Nephron progenitor cell (in vitro differentiated cells): Measurements from ENCODE around the gene ZFTA.

ENCODE experiments used
- DNase-seq: peaks from one replicate; pipeline ENCODE4 v3.0.0; 2021
- H3K27ac Mint-ChIP-seq: 2 replicates; pipeline ENCODE4 v1.8.0; 2021; ENCODE audit warnings: mild to moderate bottlenecking, moderate library complexity, mixed read lengths
- H3K27me3 Mint-ChIP-seq: 2 replicates; pipeline ENCODE4 v1.8.0; 2021; ENCODE audit warnings: mild to moderate bottlenecking, low read depth, mixed read lengths; ENCODE audit not compliant: poor library complexity
- H3K36me3 Mint-ChIP-seq: 2 replicates; pipeline ENCODE4 v1.8.0; 2021; ENCODE audit warnings: low read depth, mixed read lengths
- H3K4me1 Mint-ChIP-seq: 2 replicates; pipeline ENCODE4 v1.8.0; 2021; ENCODE audit warnings: mixed read lengths
- H3K4me3 Mint-ChIP-seq: 2 replicates; pipeline ENCODE4 v1.8.0; 2021; ENCODE audit warnings: mild to moderate bottlenecking, moderate library complexity, mixed read lengths
- H3K9me3 Mint-ChIP-seq: 2 replicates; pipeline ENCODE4 v1.8.0; 2021; ENCODE audit warnings: mild to moderate bottlenecking, moderate library complexity, mixed read lengths
- TF ChIP-seq, protein P1 (sequence below): fragments of 200-600 bp; sonication (generic); IDR thresholded peaks from 2 replicates; pipeline ENCODE4 v1.5.0; 2021; ENCODE audit warnings: antibody characterized with exemption

ZFTA gene

DNA sequence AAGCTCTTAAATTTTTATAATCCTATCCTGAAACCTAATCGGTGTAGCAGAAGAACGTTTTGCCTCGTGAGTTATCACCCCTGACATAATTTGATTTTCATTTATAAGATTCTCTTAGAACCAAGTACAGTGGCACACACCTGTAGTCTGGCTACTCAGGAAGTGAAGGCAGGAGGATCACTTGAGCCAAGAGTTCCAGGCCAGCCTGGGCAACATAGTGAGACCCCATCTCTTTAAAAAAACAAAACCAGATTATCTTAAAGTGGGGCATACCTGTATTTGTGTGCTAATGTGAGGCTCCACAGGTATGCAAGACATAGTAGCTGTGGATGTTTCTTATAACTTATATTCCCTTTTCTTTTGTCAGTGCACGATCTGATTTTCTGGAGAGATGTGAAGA, 19.0 kb downstream of the ZFTA start:
- TF ChIP-seq, protein P1, sequence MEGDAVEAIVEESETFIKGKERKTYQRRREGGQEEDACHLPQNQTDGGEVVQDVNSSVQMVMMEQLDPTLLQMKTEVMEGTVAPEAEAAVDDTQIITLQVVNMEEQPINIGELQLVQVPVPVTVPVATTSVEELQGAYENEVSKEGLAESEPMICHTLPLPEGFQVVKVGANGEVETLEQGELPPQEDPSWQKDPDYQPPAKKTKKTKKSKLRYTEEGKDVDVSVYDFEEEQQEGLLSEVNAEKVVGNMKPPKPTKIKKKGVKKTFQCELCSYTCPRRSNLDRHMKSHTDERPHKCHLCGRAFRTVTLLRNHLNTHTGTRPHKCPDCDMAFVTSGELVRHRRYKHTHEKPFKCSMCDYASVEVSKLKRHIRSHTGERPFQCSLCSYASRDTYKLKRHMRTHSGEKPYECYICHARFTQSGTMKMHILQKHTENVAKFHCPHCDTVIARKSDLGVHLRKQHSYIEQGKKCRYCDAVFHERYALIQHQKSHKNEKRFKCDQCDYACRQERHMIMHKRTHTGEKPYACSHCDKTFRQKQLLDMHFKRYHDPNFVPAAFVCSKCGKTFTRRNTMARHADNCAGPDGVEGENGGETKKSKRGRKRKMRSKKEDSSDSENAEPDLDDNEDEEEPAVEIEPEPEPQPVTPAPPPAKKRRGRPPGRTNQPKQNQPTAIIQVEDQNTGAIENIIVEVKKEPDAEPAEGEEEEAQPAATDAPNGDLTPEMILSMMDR: no peak
- peaks cover 37% of the 10 kb centered on the region for H3K36me3 Mint-ChIP-seq
- no peak for DNase-seq
- no peak overlapping the region for H3K4me3 Mint-ChIP-seq
- no peaks in the 10 kb centered on the region for H3K27me3 Mint-ChIP-seq
- H3K9me3 Mint-ChIP-seq: no peaks in the 10 kb centered on the region
- H3K27ac Mint-ChIP-seq: no peak overlapping the region
- H3K4me1 Mint-ChIP-seq: no peaks in the 10 kb centered on the region

DNA sequence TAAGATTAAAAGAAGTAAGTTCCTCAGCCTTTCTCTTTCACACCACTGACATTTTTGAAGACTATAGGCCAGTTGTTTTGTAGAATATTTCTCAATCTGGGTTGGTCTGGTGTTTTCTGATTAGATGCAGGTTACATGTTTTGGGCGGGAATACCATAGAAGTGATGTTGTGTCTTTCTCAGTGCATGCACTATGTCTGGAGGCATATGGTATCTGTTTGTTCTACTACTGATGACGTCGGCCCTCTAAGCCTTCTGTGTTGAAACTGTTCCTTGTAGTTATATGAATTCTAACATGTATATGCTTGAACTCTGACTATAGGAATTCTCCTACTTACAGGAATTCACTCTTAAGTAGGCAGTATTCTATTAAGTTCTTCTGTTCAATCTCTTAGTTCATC, 21.6 kb downstream of the ZFTA start:
- H3K4me3 Mint-ChIP-seq: no peak overlapping the region
- TF ChIP-seq, protein P1: no peak
- no peak overlapping the region for H3K27ac Mint-ChIP-seq
- no peak for DNase-seq
- no peaks in the 10 kb centered on the region for H3K27me3 Mint-ChIP-seq
- no peaks in the 10 kb centered on the region for H3K4me1 Mint-ChIP-seq
- H3K9me3 Mint-ChIP-seq: no peaks in the 10 kb centered on the region
- peaks cover 19% of the 10 kb centered on the region for H3K36me3 Mint-ChIP-seq

DNA sequence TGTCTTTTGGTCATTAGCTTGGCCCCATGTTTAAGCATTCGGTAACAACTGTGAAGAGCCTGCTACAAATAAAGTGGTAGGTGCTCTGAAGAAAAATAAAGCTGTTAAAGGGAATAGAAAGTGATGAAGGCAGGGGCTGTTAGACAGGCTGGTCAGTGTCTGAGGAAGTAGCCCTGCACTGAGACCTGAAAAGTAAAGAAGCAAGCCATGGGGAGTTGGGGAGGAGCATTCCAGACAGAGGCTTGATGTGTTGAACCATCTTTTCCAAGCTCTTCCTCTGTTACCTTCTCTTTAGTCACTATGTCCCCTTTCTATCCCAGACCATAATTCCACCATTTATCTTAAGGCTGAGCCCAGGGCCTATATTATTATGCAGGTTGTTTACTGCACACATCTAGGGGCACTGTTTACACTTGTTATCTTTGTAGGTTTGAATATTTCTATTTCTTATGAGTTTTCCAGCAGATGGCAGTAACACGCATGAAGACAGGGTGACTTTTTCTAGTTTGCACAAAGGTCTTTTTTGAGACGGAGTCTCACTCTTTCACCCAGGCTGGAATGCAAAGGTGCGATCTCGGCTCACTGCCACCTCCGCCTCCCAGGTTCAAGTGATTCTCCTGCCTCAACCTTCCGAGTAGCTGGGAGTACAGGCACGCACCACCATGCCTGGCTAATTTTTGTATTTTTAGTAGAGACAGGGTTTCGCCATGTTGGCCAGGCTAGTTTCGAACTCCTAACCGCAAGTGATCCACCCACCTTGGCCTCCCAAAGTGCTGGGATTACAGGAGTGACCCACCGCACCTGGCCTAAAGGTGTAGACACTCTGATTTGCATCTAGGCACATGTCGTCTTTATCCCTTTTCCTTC, 23.0 kb downstream of the ZFTA start:
- Mint-ChIP-seq H3K27me3 (no peaks in the 10 kb centered on the region), H3K36me3 (peaks cover 12% of the 10 kb centered on the region), H3K27ac (no peak overlapping the region), H3K4me1 (no peaks in the 10 kb centered on the region), H3K4me3 (no peak overlapping the region), H3K9me3 (no peaks in the 10 kb centered on the region)
- DNase-seq: no peak
- TF ChIP-seq, protein P1: no peak

DNA sequence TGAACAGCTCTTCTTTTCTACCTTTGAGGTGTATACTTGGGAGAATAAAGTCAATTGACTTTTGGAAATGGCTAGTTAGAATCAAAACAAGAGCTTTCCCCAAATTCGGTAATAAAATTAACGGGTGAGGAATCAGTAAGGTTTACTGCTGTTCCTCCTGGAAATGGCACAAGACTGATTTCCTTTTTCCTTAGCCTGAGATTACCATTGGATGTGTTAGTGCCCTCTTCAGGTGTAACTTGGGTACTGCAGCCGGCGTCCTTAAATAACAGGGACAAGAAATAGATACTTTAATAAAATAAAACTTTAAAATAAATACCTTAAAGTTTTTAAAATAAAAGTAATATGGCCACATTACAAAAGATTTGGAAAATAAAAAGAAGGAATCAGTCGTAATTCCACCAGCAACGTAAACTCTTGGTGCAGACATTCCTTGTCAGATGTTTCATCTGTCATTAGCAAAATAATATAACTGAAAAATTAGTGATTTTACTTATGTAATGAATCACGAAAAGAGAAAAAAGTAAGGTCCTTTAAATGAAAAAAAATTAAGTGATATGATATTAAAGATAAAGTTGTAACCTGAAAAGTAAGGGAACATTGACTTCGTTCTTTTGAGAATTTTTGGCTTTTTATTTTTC, 29.7 kb downstream of the ZFTA start:
- Mint-ChIP-seq H3K27me3 (no peaks in the 10 kb centered on the region), H3K4me1 (peaks cover 4% of the 10 kb centered on the region), H3K9me3 (no peaks in the 10 kb centered on the region), H3K4me3 (no peak overlapping the region), H3K36me3 (no peaks in the 10 kb centered on the region), H3K27ac (no peak overlapping the region)
- TF ChIP-seq, protein P1: peak; percentile 98
- DNase-seq: peak; percentile 76

DNA sequence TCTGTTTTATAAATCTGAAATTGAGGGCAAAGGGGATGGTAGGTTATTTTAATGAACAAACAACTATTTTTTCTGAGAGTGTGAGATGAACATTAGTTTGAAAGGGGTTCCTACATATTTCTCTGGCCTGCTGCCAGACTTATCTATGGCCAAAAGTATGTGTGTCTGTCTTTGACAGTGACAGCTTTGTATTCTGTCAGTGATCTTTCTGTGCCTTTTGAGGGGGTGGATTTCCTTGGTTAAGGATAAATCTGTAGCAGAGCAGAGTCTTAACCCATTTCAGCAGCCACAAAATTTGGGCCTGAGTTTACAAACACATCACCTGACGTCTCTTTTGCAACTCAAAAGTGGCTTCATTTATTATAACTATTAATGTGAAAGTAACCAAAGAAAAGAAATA, 30.9 kb downstream of the ZFTA start:
- peaks cover 5% of the 10 kb centered on the region for H3K36me3 Mint-ChIP-seq
- DNase-seq: no peak
- H3K4me3 Mint-ChIP-seq: no peak overlapping the region
- no peaks in the 10 kb centered on the region for H3K27me3 Mint-ChIP-seq
- no peak overlapping the region for H3K27ac Mint-ChIP-seq
- H3K9me3 Mint-ChIP-seq: no peaks in the 10 kb centered on the region
- peaks cover 4% of the 10 kb centered on the region for H3K4me1 Mint-ChIP-seq
- TF ChIP-seq, protein P1: no peak
